ENCODE results near the gene SPEN. TPM values are rescaled to one million over a fixed set of nuclear protein-coding genes. Genes with fewer than 3 reads are reported as not detected.

Gene SPEN
- total RNA-seq, 1 donor from 2014 or later, result 35.0 TPM

DNA sequence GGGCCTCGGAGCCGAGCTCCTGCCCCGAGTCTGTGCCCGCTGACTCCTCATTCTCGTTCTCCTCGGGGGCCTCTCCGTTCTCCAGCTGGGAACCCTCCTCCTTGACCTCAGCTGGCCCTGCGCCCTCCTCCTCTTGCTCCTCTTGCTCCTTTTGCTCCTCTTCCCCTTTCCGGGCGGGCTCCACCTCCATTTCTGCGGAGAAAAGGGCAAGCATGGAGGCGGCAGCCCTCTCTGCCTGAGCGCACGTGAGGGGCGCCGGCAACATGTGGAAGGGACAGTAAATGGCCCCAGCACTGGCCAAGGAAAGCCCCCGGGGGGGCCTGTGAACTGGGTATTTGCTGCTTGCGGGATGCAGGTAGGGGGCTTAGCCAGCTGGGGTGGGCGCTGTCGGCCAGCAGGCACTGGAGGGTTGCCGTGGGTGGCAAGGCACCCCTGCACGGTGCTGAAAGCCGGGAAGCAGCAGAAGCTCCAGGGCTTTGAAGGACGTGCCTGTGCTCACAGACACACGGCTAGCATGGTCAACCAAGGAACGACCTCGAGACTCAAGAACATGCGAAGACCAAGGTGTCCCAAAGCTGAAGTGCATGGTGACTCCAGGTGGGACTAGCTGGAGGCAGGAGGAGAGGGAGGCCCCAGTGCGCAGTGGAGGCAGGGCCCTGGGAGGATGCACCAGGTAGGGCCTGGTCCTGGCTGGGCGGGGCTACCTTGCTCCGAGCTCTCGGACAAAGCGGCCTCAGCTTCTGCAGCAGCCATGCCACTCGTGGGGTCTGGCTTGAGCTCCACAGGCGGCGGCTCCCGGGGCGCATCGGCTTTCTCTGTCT is 97.7 kb downstream of the SPEN start:
- no peak for DNase-seq (ENCODE audit: low read depth)
- Histone ChIP-seq H2AFZ (ENCODE audit: low read depth, low read length) (no peak overlapping the region), H3K4me1 (ENCODE audit: insufficient read depth, low read length) (peaks cover 25% of the 10 kb centered on the region), H3K4me3 (ENCODE audit: insufficient read depth, low read depth, low read length) (no peak overlapping the region), H3K79me2 (ENCODE audit: insufficient read depth, low read length) (peaks cover 52% of the 10 kb centered on the region), H3K27ac (ENCODE audit: low read depth, low read length) (no peak overlapping the region), H3K9ac (ENCODE audit: low read length) (no peak overlapping the region), H3K36me3 (ENCODE audit: insufficient read depth, low read length) (peaks cover 24% of the 10 kb centered on the region), H4K20me1 (ENCODE audit: insufficient read depth, low read length) (peaks cover 54% of the 10 kb centered on the region), H3K9me3 (ENCODE audit: insufficient read depth, low read depth, low read length) (no peaks in the 10 kb centered on the region), H3K4me2 (ENCODE audit: low read length) (no peak overlapping the region), H3K27me3 (ENCODE audit: insufficient read depth, low read length) (no peaks in the 10 kb centered on the region)
- Mint-ChIP-seq H3K36me3 (ENCODE audit: low read depth, unreplicated experiment) (peaks cover 11% of the 10 kb centered on the region), H3K27me3 (ENCODE audit: low read depth, unreplicated experiment) (no peaks in the 10 kb centered on the region), H3K4me1 (ENCODE audit: low read depth, unreplicated experiment) (peaks cover 20% of the 10 kb centered on the region), H3K4me3 (ENCODE audit: unreplicated experiment) (no peak overlapping the region), H3K9me3 (ENCODE audit: unreplicated experiment) (no peaks in the 10 kb centered on the region), H3K27ac (ENCODE audit: unreplicated experiment) (no peak overlapping the region)
- FAIRE-seq, result no peak
- TF ChIP-seq, protein P1, sequence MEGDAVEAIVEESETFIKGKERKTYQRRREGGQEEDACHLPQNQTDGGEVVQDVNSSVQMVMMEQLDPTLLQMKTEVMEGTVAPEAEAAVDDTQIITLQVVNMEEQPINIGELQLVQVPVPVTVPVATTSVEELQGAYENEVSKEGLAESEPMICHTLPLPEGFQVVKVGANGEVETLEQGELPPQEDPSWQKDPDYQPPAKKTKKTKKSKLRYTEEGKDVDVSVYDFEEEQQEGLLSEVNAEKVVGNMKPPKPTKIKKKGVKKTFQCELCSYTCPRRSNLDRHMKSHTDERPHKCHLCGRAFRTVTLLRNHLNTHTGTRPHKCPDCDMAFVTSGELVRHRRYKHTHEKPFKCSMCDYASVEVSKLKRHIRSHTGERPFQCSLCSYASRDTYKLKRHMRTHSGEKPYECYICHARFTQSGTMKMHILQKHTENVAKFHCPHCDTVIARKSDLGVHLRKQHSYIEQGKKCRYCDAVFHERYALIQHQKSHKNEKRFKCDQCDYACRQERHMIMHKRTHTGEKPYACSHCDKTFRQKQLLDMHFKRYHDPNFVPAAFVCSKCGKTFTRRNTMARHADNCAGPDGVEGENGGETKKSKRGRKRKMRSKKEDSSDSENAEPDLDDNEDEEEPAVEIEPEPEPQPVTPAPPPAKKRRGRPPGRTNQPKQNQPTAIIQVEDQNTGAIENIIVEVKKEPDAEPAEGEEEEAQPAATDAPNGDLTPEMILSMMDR (IDR thresholded peaks at IDR 0.05; ENCODE audit: insufficient read depth, low read depth, low read length), result no peak
- no peak for TF ChIP-seq EZH2 (IDR thresholded peaks at IDR 0.05; ENCODE audit: insufficient read depth, low read length)

DNA sequence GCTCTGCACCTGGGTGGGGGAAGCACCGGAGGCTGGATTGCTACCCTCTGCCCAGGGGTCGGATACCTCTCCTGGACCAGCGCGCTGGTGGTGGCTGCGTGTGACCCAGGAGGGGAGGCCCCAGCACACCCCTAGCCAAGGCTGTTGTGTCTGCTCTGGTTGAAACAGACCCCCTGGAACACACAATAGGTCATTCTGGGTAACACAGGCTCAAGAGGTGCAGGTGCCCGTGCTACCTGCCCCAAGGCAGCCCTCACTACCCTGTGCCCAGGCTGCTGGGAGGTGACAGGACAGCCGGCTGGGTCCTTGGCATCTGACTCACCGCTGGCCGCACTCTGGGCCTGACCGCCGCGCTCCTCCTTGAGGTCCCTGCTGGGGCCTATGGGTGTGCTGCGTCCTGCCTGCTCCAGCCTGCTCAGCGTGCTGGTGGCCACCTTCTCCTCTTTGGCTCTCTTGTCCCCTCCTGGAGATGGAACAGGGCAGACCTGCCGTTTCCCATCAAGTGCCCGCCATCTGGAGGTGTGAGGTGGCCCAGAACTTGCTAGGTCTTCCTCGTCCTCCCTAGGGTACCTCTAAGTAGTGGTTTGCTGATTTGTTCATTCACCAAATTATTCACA is 98.4 kb downstream of the SPEN start:
- FAIRE-seq (no peak), DNase-seq (ENCODE audit: low read depth) (no peak)
- Histone ChIP-seq H3K9me3 (ENCODE audit: insufficient read depth, low read depth, low read length) (no peaks in the 10 kb centered on the region), H3K4me3 (ENCODE audit: insufficient read depth, low read depth, low read length) (no peak overlapping the region), H3K4me2 (ENCODE audit: low read length) (no peak overlapping the region), H3K27ac (ENCODE audit: low read depth, low read length) (no peak overlapping the region), H2AFZ (ENCODE audit: low read depth, low read length) (no peak overlapping the region), H3K79me2 (ENCODE audit: insufficient read depth, low read length) (peaks cover 57% of the 10 kb centered on the region), H3K9ac (ENCODE audit: low read length) (no peak overlapping the region), H3K27me3 (ENCODE audit: insufficient read depth, low read length) (no peaks in the 10 kb centered on the region), H3K36me3 (ENCODE audit: insufficient read depth, low read length) (peaks cover 17% of the 10 kb centered on the region), H4K20me1 (ENCODE audit: insufficient read depth, low read length) (peaks cover 48% of the 10 kb centered on the region), H3K4me1 (ENCODE audit: insufficient read depth, low read length) (peaks cover 33% of the 10 kb centered on the region)
- H3K27ac Mint-ChIP-seq (ENCODE audit: unreplicated experiment), result no peak overlapping the region
- peaks cover 11% of the 10 kb centered on the region for H3K36me3 Mint-ChIP-seq (ENCODE audit: low read depth, unreplicated experiment)
- H3K4me1 Mint-ChIP-seq (ENCODE audit: low read depth, unreplicated experiment), result peaks cover 27% of the 10 kb centered on the region
- H3K27me3 Mint-ChIP-seq (ENCODE audit: low read depth, unreplicated experiment), result no peaks in the 10 kb centered on the region
- TF ChIP-seq, protein P1 (IDR thresholded peaks at IDR 0.05; ENCODE audit: insufficient read depth, low read depth, low read length), result no peak
- no peak for TF ChIP-seq EZH2 (IDR thresholded peaks at IDR 0.05; ENCODE audit: insufficient read depth, low read length)
- no peak overlapping the region for H3K4me3 Mint-ChIP-seq (ENCODE audit: unreplicated experiment)
- no peaks in the 10 kb centered on the region for H3K9me3 Mint-ChIP-seq (ENCODE audit: unreplicated experiment)

All from astrocyte (in vitro differentiated cells and primary cell).